K562 (cell line): ENCODE results near the gene FAM193A.

Experiments used
- ARNT ChIP-seq, 2 experiments: fragments of 450-650 bp; IDR thresholded peaks; 2 replicates each; pipeline ENCODE4 v1.6.1; 2016; ENCODE audit warnings: mild to moderate bottlenecking in 1 of 2
- CCAR2 ChIP-seq: fragments of 200-400 bp; formaldehyde crosslinking; IDR thresholded peaks from 2 replicates; pipeline ENCODE4 v1.6.1; 2017; ENCODE audit warnings: mild to moderate bottlenecking, low read depth, low read length
- EZH2 ChIP-seq: IDR thresholded peaks from 2 replicates; pipeline ENCODE4 v1.6.1; 2012; ENCODE audit warnings: low read depth, mild to moderate bottlenecking, inconsistent platforms, low read length, borderline replicate concordance
- GTF2F1 ChIP-seq: IDR thresholded peaks from 2 replicates; pipeline ENCODE4 v1.6.1; 2011; ENCODE audit warnings: low read depth, low read length, improper control_type of control experiment
- JUN ChIP-seq, 2 experiments: sonication (generic) in 1 of 2; formaldehyde crosslinking in 1 of 2; IDR thresholded peaks; 2 replicates each; pipeline versions ENCODE4 v1.6.1 to v1.8.0; 2012 to 2022; ENCODE audit warnings: borderline replicate concordance in 2 of 2, mild to moderate bottlenecking in 2 of 2, improper control_type of control experiment in 1 of 2, low read depth in 1 of 2, low read length in 1 of 2, missing genetic modification reagents in 1 of 2
- KLF10 ChIP-seq: fragments of 250-450 bp; sonication (Bioruptor Pico); IDR thresholded peaks from 2 replicates; pipeline ENCODE4 v1.6.1; 2021; ENCODE audit warnings: matching md5 sums
- MAFK ChIP-seq: IDR thresholded peaks from 2 replicates; pipeline ENCODE4 v1.6.1; 2011; ENCODE audit warnings: low read length, improper control_type of control experiment
- PYGO2 ChIP-seq: fragments of 450-650 bp; IDR thresholded peaks from 2 replicates; pipeline ENCODE4 v1.6.1; 2016; ENCODE audit warnings: mild to moderate bottlenecking, missing genetic modification characterization, moderate library complexity, missing compliant biosample characterization
- YBX1 ChIP-seq: fragments of 450-650 bp; IDR thresholded peaks from 2 replicates; pipeline ENCODE4 v1.7.1; 2016; ENCODE audit warnings: mild to moderate bottlenecking
- TF ChIP-seq, protein P1 (sequence below), 3 experiments: IDR thresholded peaks in 2 of 3; conservative IDR thresholded peaks in 1 of 3; 2 replicates each; pipeline ENCODE4 v1.5.1; 2011 to 2012; ENCODE audit warnings: low read length in 3 of 3, mild to moderate bottlenecking in 3 of 3, control low read depth in 2 of 3, improper control_type of control experiment in 1 of 3, inconsistent platforms in 1 of 3, low read depth in 1 of 3, mixed read lengths in 1 of 3, moderate library complexity in 1 of 3; ENCODE audit not compliant: insufficient read depth in 2 of 3

- no peak for TF ChIP-seq PYGO2
- TF ChIP-seq, protein P1, sequence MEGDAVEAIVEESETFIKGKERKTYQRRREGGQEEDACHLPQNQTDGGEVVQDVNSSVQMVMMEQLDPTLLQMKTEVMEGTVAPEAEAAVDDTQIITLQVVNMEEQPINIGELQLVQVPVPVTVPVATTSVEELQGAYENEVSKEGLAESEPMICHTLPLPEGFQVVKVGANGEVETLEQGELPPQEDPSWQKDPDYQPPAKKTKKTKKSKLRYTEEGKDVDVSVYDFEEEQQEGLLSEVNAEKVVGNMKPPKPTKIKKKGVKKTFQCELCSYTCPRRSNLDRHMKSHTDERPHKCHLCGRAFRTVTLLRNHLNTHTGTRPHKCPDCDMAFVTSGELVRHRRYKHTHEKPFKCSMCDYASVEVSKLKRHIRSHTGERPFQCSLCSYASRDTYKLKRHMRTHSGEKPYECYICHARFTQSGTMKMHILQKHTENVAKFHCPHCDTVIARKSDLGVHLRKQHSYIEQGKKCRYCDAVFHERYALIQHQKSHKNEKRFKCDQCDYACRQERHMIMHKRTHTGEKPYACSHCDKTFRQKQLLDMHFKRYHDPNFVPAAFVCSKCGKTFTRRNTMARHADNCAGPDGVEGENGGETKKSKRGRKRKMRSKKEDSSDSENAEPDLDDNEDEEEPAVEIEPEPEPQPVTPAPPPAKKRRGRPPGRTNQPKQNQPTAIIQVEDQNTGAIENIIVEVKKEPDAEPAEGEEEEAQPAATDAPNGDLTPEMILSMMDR (IDR thresholded peaks at IDR 0.05 in 2 of 3, conservative IDR thresholded peaks at IDR 0.05 in 1 of 3; ENCODE audit: insufficient read depth in 2 of 3, low read depth in 1 of 3, low read length in 3 of 3) = no peak
- TF ChIP-seq ARNT (IDR thresholded peaks at IDR 0.05) = no peak
- TF ChIP-seq MAFK = no peak
- TF ChIP-seq EZH2 = no peak
- TF ChIP-seq KLF10 (CRISPR knock-in tag) = no peak
- TF ChIP-seq GTF2F1 = no peak
- no peak for TF ChIP-seq CCAR2
- no peak for TF ChIP-seq YBX1
- TF ChIP-seq JUN (IDR thresholded peaks at IDR 0.05; ENCODE audit: borderline replicate concordance, low read depth, low read length) = no peak
- TF ChIP-seq JUN (CRISPR knock-in tag; IDR thresholded peaks at IDR 0.05; ENCODE audit: borderline replicate concordance) = no peak
These were observed 176.9 kb downstream of the FAM193A start for GRCh38 chr4:2713337-2713736.
